GM10248 (cell line): ENCODE data around the gene ACRBP.

ENCODE experiments used
- CTCF ChIA-PET: fragments of 300-600 bp; sonication (Branson Sonifier 250); formaldehyde crosslinking; extraction: SDS; loops from one replicate; lab custom pipeline; 2021; ENCODE audit warnings: antibody characterized with exemption; lab: Yijun Ruan, JAX
- POLR2A ChIA-PET: fragments of 350-650 bp; sonication (Branson Sonifier 250); formaldehyde crosslinking; extraction: SDS; loops from one replicate; lab custom pipeline; 2020; ENCODE audit warnings: antibody characterized with exemption; lab: Yijun Ruan, JAX
- DNase-seq: peaks from one replicate; pipeline ENCODE4 v3.0.0; 2012; ENCODE audit errors: extremely low spot score
- CTCF ChIP-seq: IDR thresholded peaks from 2 replicates; pipeline ENCODE4 v1.5.1; 2012; ENCODE audit warnings: mild to moderate bottlenecking, low read depth; ENCODE audit errors: extremely low read depth, missing control alignments, control extremely low read depth

ACRBP gene

DNA sequence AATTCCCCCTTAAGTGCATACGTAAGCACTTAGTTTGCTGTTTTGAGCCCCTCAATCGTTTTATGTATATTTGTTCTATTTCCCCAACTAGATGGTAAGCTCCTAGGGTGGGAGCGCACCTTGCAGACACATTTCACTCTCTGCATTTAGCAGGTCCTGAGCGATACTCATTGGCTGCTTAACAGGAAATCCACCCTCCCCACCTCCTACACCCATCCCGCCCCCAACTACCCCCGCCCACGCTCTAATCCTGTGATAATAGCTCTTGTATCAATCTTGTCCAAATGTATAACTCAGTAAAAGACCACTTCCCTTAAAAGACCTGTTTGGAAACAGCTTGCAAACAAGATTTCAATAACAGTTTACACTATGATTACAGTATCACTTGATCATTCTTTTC is 19.6 kb downstream of the ACRBP start:
- TF ChIP-seq CTCF: no peak
- DNase-seq: no peak
- ChIA-PET CTCF (interaction anchor here (0.8 to 1.3 kb wide), 4 partner anchors 8 to 245 kb away, joined by 3 to 7 read pairs (median 3); partner anchors contain the start of gene SPSB2), POLR2A (interaction anchor here (0.6 to 0.9 kb wide), 3 partner anchors 8 to 120 kb away, joined by 3 to 4 read pairs (median 3); partner anchors contain the start of gene LPAR5)

- CTCF ChIA-PET: interaction anchor here (1.0 to 1.8 kb wide), 3 partner anchors 9 to 246 kb away, joined by 3 to 5 read pairs (median 3); partner anchors contain the start of genes LPAR5, MLF2 and SPSB2
- DNase-seq: peak; percentile 62
- POLR2A ChIA-PET: interaction anchor here (0.9 kb wide), 1 partner anchor 9 kb away, joined by 3 read pairs; the partner anchor contains the start of gene LPAR5
- TF ChIP-seq CTCF: no peak
These were observed 20.5 kb downstream of the ACRBP start for GRCh38 chr12:6626654-6627283.

DNA sequence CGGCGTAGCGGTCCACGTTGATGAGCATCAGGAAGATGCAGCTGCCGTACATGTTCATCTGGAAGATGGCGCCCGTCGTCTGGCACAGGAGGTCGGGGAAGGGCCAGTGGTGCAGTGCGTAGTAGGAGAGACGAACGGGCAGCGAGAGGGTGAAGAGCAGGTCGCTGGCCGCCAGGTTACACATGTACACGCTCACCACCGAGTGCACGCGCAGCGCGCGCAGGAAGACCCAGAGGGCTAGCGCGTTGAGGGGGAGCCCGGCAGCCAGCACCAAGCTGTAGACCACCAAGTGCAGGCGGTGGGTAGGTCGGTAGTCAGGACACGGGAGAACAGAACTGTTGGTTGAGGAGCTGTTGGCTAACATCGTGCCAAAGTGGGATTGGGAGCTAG is 26.4 kb downstream of the ACRBP start:
- DNase-seq: no peak
- ChIA-PET CTCF (interaction anchor here (0.8 to 6.9 kb wide), 11 partner anchors 8 to 231 kb away, joined by 3 to 57 read pairs (median 3); partner anchors contain the start of genes LPAR5 and USP5), POLR2A (interaction anchor here (0.8 kb wide), 1 partner anchor 247 kb away, joined by 3 read pairs; the partner anchor contains the start of gene TPI1)
- TF ChIP-seq CTCF: no peak

- ChIA-PET POLR2A (interaction anchor here (0.6 kb wide), 1 partner anchor 69 kb away, joined by 8 read pairs; the partner anchor contains the start of gene ZNF384), CTCF (interaction anchor here (0.8 to 6.9 kb wide), 10 partner anchors 8 to 231 kb away, joined by 3 to 57 read pairs (median 3); partner anchors contain the start of genes LPAR5, MLF2 and USP5)
- DNase-seq: no peak
- peak; percentile 19 for TF ChIP-seq CTCF
These were observed 26.9 kb downstream of the ACRBP start for GRCh38 chr12:6620137-6620884.

DNA sequence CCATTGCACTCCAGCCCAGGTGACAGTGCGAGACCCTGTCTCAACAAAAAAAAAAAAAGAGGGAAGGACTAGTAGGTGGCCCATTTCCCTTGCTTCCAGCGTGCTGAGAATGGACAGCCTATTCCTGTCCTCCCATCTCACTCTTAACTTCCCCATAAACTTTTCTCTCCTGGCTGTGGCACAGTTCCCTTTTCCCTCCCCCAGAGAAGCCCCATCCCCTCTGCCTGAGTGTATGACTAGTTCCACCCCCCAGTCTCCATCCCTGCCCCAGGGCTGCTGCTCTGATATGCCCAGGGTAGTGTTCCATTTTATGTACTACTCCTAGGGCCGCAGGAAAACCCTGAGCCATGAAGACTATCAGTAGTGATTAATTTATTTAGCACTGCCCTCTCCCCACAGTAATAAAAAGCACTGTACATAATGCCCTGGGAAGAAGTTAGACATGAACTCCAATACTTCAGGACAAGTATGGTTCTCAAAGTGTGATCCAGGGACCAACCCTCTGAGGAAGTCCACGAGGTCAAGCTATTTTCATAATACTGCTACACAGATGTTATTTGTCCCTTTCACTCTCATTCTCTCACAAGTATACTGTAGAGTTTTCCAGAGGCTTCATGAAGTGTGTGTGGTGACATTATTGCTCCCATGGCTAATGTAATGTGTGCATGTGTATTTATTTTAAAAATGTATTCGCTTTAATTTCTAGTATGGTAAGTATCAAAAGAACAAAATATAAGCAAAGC is 28.6 kb downstream of the ACRBP start:
- no peak for DNase-seq
- CTCF ChIA-PET: interaction anchor here (0.9 to 6.9 kb wide), 11 partner anchors 9 to 134 kb away, joined by 3 to 57 read pairs (median 3); partner anchors contain the start of genes LPAR5 and MLF2
- POLR2A ChIA-PET: no interaction called here
- TF ChIP-seq CTCF: no peak
